ENCODE data around the gene PDLIM3.

DNA sequence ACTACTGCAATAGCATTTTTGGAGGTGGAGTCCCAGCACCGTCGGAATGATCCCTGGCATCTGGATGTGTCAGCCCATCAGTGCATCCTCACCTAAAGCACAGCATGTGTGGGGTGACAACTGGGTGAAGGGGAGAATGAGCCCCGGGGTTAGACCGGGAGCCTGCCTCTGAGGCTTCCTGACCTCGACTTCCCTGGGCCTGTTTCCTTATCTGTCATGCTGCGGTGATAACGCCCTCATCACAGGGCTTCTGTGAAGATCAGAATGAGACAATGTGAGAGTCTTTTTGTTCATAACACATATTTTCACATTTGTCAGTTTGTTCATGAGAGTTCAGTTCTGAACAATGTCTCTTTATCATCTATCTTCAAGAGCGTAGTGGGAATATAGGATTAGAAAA is 31.1 kb upstream of the PDLIM3 start:
- TF ChIP-seq, protein P1, sequence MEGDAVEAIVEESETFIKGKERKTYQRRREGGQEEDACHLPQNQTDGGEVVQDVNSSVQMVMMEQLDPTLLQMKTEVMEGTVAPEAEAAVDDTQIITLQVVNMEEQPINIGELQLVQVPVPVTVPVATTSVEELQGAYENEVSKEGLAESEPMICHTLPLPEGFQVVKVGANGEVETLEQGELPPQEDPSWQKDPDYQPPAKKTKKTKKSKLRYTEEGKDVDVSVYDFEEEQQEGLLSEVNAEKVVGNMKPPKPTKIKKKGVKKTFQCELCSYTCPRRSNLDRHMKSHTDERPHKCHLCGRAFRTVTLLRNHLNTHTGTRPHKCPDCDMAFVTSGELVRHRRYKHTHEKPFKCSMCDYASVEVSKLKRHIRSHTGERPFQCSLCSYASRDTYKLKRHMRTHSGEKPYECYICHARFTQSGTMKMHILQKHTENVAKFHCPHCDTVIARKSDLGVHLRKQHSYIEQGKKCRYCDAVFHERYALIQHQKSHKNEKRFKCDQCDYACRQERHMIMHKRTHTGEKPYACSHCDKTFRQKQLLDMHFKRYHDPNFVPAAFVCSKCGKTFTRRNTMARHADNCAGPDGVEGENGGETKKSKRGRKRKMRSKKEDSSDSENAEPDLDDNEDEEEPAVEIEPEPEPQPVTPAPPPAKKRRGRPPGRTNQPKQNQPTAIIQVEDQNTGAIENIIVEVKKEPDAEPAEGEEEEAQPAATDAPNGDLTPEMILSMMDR (conservative IDR thresholded peaks at IDR 0.05): no peak
- TF ChIP-seq ZFX (IDR thresholded peaks at IDR 0.05): no peak

All from C4-2B (cell line).